Measurements from ENCODE around the gene ST8SIA4. TPM values are rescaled to one million over a fixed set of nuclear protein-coding genes. Genes with fewer than 3 reads are reported as not detected.

Gene ST8SIA4
- total RNA-seq, 1 donor from 2014 or later = 6.3 TPM

Small RNA genes lying within 50 kb of the gene (small RNA-seq; reads per million reads assigned to genes)
- gene MIR548P = not detected
